ENCODE data around the gene KIAA0232. TPM values are rescaled to one million over a fixed set of nuclear protein-coding genes. Genes with fewer than 3 reads are reported as not detected.

Gene KIAA0232
- polyA plus RNA-seq, 1 experiment: 25.0 TPM

- Histone ChIP-seq H3K9me3 (ENCODE audit: control insufficient read depth, insufficient read depth, low read length) (no peaks in the 10 kb centered on the region; the same call in 1 of the 2 replicates), H3K27ac (ENCODE audit: low read depth, low read length) (no peak overlapping the region), H3K4me3 (ENCODE audit: low read depth, low read length) (no peak overlapping the region), H3K27me3 (ENCODE audit: control insufficient read depth, insufficient read depth, low read length) (no peaks in the 10 kb centered on the region)
- DNase-seq (ENCODE audit: low read depth, low spot score): no peak
- TF ChIP-seq, protein P1, sequence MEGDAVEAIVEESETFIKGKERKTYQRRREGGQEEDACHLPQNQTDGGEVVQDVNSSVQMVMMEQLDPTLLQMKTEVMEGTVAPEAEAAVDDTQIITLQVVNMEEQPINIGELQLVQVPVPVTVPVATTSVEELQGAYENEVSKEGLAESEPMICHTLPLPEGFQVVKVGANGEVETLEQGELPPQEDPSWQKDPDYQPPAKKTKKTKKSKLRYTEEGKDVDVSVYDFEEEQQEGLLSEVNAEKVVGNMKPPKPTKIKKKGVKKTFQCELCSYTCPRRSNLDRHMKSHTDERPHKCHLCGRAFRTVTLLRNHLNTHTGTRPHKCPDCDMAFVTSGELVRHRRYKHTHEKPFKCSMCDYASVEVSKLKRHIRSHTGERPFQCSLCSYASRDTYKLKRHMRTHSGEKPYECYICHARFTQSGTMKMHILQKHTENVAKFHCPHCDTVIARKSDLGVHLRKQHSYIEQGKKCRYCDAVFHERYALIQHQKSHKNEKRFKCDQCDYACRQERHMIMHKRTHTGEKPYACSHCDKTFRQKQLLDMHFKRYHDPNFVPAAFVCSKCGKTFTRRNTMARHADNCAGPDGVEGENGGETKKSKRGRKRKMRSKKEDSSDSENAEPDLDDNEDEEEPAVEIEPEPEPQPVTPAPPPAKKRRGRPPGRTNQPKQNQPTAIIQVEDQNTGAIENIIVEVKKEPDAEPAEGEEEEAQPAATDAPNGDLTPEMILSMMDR (IDR thresholded peaks at IDR 0.05; ENCODE audit: low read depth, low read length): no peak
- CTCF ChIA-PET: interaction anchor here (0.6 to 2.2 kb wide), 5 partner anchors 13 to 197 kb away, joined by 3 to 8 read pairs (median 4); a partner anchor contains a TSS
- POLR2A ChIA-PET: interaction anchor here (1.0 kb wide), 1 partner anchor 22 kb away, joined by 4 read pairs; no protein-coding TSS in a partner anchor
Measured at GRCh38 chr4:6914448-6914847, 131.9 kb downstream of the KIAA0232 start.

DNA sequence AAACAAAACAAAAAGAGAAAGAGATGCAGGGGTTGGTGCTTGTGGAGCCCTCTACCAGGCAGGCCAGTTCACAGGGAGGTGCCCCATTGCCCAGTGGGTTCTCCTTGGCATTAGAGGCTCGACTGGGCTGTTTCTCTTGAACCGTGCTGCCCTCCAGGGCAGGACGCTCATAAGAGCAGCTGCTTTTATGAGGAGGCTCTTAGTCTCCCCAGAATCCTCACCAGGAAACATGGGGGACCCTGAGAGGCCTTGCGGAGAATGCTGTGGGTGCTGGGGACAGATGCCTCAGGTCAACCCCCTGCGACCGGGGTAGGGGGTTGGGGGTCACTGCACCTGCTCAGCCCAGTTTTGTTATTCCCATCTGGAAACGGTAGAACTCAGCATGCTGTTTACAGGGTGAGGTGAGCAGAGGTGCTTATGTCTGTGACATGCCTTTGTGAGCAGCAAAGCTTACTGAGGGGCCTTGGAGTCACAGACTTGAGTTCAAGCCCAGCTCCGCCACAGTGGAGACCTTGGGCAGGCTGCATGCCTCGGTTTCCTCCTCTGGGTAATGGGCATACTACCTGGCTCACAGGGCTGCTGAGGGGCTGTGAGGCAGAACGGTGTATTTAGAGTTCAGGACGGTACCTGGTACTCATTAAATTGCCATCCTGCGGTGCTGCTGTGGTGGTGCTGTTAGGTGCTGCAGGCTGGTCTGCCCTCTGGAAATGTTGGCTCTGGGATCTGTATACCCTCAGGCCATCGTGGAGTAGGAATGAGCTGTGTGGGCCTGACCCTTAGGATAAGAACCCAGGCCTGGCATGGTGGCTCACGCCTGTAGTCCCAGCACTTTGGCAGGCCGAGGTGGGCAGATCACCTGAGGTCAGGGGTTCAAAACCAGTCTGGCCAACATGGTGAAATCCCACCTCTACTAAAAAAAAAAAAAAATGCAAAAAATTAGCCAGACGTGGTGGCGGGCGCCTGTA lies 132.8 kb downstream of the KIAA0232 start:
- Histone ChIP-seq H3K9me3 (ENCODE audit: control insufficient read depth, insufficient read depth, low read length) (no peaks in the 10 kb centered on the region; the same call in 1 of the 2 replicates), H3K27ac (ENCODE audit: low read depth, low read length) (no peak overlapping the region), H3K27me3 (ENCODE audit: control insufficient read depth, insufficient read depth, low read length) (no peaks in the 10 kb centered on the region), H3K4me3 (ENCODE audit: low read depth, low read length) (no peak overlapping the region)
- POLR2A ChIA-PET: interaction anchor here (0.6 kb wide), 1 partner anchor 50 kb away, joined by 3 read pairs; no protein-coding TSS in a partner anchor
- CTCF ChIA-PET: interaction anchor here (0.6 to 2.2 kb wide), 2 partner anchors 12 to 127 kb away, joined by 3 to 8 read pairs; a partner anchor contains a TSS
- TF ChIP-seq, protein P1 (IDR thresholded peaks at IDR 0.05; ENCODE audit: low read depth, low read length): no peak
- no peak for DNase-seq (ENCODE audit: low read depth, low spot score)

- Histone ChIP-seq H3K9me3 (ENCODE audit: control insufficient read depth, insufficient read depth, low read length) (no peaks in the 10 kb centered on the region), H3K4me3 (ENCODE audit: low read depth, low read length) (no peak overlapping the region), H3K27ac (ENCODE audit: low read depth, low read length) (no peak overlapping the region), H3K27me3 (ENCODE audit: control insufficient read depth, insufficient read depth, low read length) (no peaks in the 10 kb centered on the region)
- TF ChIP-seq, protein P1 (IDR thresholded peaks at IDR 0.05; ENCODE audit: low read depth, low read length): no peak
- no peak for DNase-seq (ENCODE audit: low read depth, low spot score)
- ChIA-PET POLR2A (interaction anchor here (0.6 kb wide), 1 partner anchor 51 kb away, joined by 3 read pairs; no protein-coding TSS in a partner anchor), CTCF (no interaction called here)
Measured at GRCh38 chr4:6916069-6916586, 133.6 kb downstream of the KIAA0232 start.

DNA sequence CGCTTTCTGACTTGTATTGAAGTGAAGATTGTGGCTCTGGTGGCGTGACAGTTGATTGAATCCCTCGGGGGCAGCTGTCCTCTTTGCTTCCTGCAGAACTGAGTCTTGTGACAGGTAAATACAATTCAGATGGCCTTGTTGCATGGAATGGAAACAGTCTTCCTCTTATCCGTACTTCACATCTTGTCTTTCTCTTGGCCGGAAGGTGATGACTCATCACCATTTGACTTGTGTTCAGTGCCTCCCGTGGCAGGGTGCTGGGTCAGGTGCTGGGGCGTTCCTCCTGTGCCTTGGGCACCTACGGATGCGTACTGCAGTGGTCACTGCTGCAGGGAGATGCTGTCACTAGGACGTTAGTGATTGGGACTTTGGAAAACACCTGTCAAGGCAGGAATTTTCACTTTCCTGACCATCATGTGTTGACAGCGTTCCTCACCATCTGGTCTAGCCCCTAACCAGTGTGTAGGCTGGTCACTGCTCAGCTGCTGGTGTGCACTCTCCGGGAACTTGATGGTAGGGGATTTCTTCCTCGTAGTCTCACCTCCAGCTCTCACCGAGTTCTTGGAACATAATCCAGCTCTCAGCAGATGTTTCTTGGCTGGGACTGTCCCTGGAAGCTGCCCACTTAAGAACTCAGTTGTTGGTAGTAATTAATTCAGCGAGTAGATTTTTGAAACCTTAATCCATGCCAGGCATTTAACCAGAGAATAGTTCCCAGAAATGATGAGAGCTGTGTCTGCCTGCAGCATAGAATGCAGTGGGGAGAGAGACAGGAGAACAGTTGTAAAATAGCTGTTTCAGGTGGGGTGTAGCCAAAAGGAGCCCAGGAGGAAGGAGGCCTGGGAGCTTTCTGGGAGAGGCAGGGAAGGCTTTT lies 134.3 kb downstream of the KIAA0232 start:
- Histone ChIP-seq H3K27me3 (ENCODE audit: control insufficient read depth, insufficient read depth, low read length) (no peaks in the 10 kb centered on the region), H3K9me3 (ENCODE audit: control insufficient read depth, insufficient read depth, low read length) (no peaks in the 10 kb centered on the region), H3K27ac (ENCODE audit: low read depth, low read length) (no peak overlapping the region), H3K4me3 (ENCODE audit: low read depth, low read length) (no peak overlapping the region)
- TF ChIP-seq, protein P1 (IDR thresholded peaks at IDR 0.05; ENCODE audit: low read depth, low read length): no peak
- POLR2A ChIA-PET: no interaction called here
- CTCF ChIA-PET: interaction anchor here (0.6 to 1.1 kb wide), 6 partner anchors 10 to 128 kb away, joined by 3 to 7 read pairs (median 3); no protein-coding TSS in a partner anchor
- DNase-seq (ENCODE audit: low read depth, low spot score): no peak
